BLaER1 treated with 17β-estradiol and CSF1 and Interleukin-3, amounts not matched to agents 10 nM and 100 nM (cell line): Measurements from ENCODE around the gene CABP2.
A peak's percentile ranks its signal among the peaks of the same experiment; 100 is the strongest.

ENCODE experiments used
- H3K27ac ChIP-seq, 11 experiments: shearing (Covaris generic); formaldehyde crosslinking; 2 replicates each; pipeline ENCODE4 v1.8.1; 2022
- H3K27me3 ChIP-seq, 11 experiments: shearing (Covaris generic); formaldehyde crosslinking; 2 replicates each; pipeline ENCODE4 v1.8.1; 2022
- H3K36me3 ChIP-seq, 11 experiments: shearing (Covaris generic); formaldehyde crosslinking; 2 replicates each; pipeline ENCODE4 v1.8.1; 2022
- H3K4me1 ChIP-seq, 10 experiments: shearing (Covaris generic); formaldehyde crosslinking; 2 replicates each; pipeline ENCODE4 v1.8.1; 2022
- H3K4me2 ChIP-seq, 11 experiments: shearing (Covaris generic); formaldehyde crosslinking; 2 replicates each; pipeline ENCODE4 v1.8.1; 2022
- H3K4me3 ChIP-seq, 10 experiments: shearing (Covaris generic); formaldehyde crosslinking; 2 replicates each; pipeline ENCODE4 v1.8.1; 2022
- H3K9ac ChIP-seq, 11 experiments: shearing (Covaris generic); formaldehyde crosslinking; 2 replicates each; pipeline ENCODE4 v1.8.1; 2022
- H3K9me3 ChIP-seq, 11 experiments: shearing (Covaris generic); formaldehyde crosslinking; replicated peaks in 1 of 11; 2 replicates each; pipeline ENCODE4 v1.8.1; 2022
- H4K20me1 ChIP-seq, 11 experiments: shearing (Covaris generic); formaldehyde crosslinking; 2 replicates each; pipeline ENCODE4 v1.8.1; 2022
- Cebpa-rat ChIP-seq, 11 experiments: shearing (Covaris generic); IDR thresholded peaks; 2 replicates each; pipeline ENCODE4 v1.8.1; 2022

Gene CABP2

GRCh38 chr11:67501854-67502253, 21.4 kb downstream of the CABP2 start:
- peaks cover 25 to 85% (median 40%) of the 10 kb centered on the region in 11 experiments; a peak in 21 of 22 replicates for H4K20me1 ChIP-seq
- peaks cover 27 to 66% (median 52%) of the 10 kb centered on the region in 11 experiments for H3K36me3 ChIP-seq
- H3K9me3 ChIP-seq: peaks cover 0 to 7% (median 0%) of the 10 kb centered on the region in 11 experiments; a peak in 1 of 22 replicates
- H3K4me2 ChIP-seq: peak overlapping the region in 6 of 11 experiments; percentile 56 to 100 (median 97); a peak in 12 of 22 replicates
- H3K4me3 ChIP-seq: peak overlapping the region in 1 of 10 experiments; percentile 52; a peak in 1 of 20 replicates
- TF ChIP-seq Cebpa-rat (IDR thresholded peaks at IDR 0.05): no peak
- peak overlapping the region in 1 of 11 experiments; percentile 53; a peak in 1 of 22 replicates for H3K27ac ChIP-seq
- H3K27me3 ChIP-seq: peaks cover 0 to 13% (median 9%) of the 10 kb centered on the region in 11 experiments; a peak in 9 of 22 replicates
- H3K9ac ChIP-seq: peak overlapping the region in 3 of 11 experiments; percentile 33 to 37 (median 37); a peak in 4 of 22 replicates
- H3K4me1 ChIP-seq: peaks cover 53 to 65% (median 58%) of the 10 kb centered on the region in 10 experiments

GRCh38 chr11:67500831-67501715, 22.2 kb downstream of the CABP2 start:
- peaks cover 30 to 73% (median 60%) of the 10 kb centered on the region in 11 experiments for H3K36me3 ChIP-seq
- H3K27me3 ChIP-seq: peaks cover 0 to 13% (median 9%) of the 10 kb centered on the region in 11 experiments; a peak in 9 of 22 replicates
- peaks cover 25 to 87% (median 36%) of the 10 kb centered on the region in 11 experiments; a peak in 21 of 22 replicates for H4K20me1 ChIP-seq
- H3K4me1 ChIP-seq: peaks cover 45 to 60% (median 50%) of the 10 kb centered on the region in 10 experiments
- H3K4me2 ChIP-seq: peak overlapping the region; percentile 28 to 100 (median 66); a peak in 18 of 22 replicates
- H3K9ac ChIP-seq: peak overlapping the region in 4 of 11 experiments; percentile 18 to 37 (median 35); a peak in 5 of 22 replicates
- peak overlapping the region in 3 of 11 experiments; percentile 23 to 53 (median 53); a peak in 4 of 22 replicates for H3K27ac ChIP-seq
- H3K4me3 ChIP-seq: peak overlapping the region in 2 of 10 experiments; percentile 9 to 52; a peak in 3 of 20 replicates
- TF ChIP-seq Cebpa-rat (IDR thresholded peaks at IDR 0.05): peak; percentile 62 to 97 (median 82); a peak in 19 of 22 replicates
- peaks cover 0 to 7% (median 0%) of the 10 kb centered on the region in 11 experiments; a peak in 1 of 22 replicates for H3K9me3 ChIP-seq

DNA sequence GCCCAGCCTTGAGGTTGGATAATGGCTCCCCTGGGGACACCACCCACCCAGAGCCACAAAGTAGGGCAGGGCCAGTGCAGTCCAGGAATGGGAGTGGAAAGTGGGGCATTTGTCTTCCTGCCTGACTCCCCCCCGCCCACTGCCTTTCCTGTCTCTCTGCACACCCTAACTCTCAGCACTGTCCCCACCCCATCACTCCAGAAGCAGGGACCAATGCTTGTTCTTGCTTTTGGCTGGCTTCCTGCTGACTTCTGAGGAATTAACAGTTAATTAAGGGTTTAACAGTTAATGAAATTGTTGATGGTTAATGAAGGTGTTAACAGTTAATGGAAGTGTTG, 22.8 kb downstream of the CABP2 start:
- no peak overlapping the region for H3K9ac ChIP-seq
- H3K36me3 ChIP-seq: peaks cover 36 to 80% (median 66%) of the 10 kb centered on the region in 11 experiments
- peaks cover 25 to 89% (median 32%) of the 10 kb centered on the region in 11 experiments; a peak in 21 of 22 replicates for H4K20me1 ChIP-seq
- H3K27ac ChIP-seq: peak overlapping the region in 2 of 11 experiments; percentile 26 to 53; a peak in 2 of 22 replicates
- H3K4me2 ChIP-seq: peak overlapping the region; percentile 28 to 100 (median 66); a peak in 19 of 22 replicates
- no peak overlapping the region for H3K4me3 ChIP-seq
- H3K27me3 ChIP-seq: peaks cover 0 to 13% (median 9%) of the 10 kb centered on the region in 11 experiments; a peak in 9 of 22 replicates
- peaks cover 0 to 7% (median 0%) of the 10 kb centered on the region in 11 experiments; a peak in 1 of 22 replicates for H3K9me3 ChIP-seq
- H3K4me1 ChIP-seq: peaks cover 39 to 55% (median 45%) of the 10 kb centered on the region in 10 experiments
- TF ChIP-seq Cebpa-rat (IDR thresholded peaks at IDR 0.05): no peak

- peaks cover 41 to 85% (median 71%) of the 10 kb centered on the region in 11 experiments for H3K36me3 ChIP-seq
- H3K9me3 ChIP-seq: peaks cover 0 to 7% (median 0%) of the 10 kb centered on the region in 11 experiments; a peak in 1 of 22 replicates
- peak overlapping the region; percentile 28 to 100 (median 66); a peak in 19 of 22 replicates for H3K4me2 ChIP-seq
- H3K27ac ChIP-seq: peak overlapping the region in 1 of 11 experiments; percentile 26; a peak in 2 of 22 replicates
- H3K9ac ChIP-seq: no peak overlapping the region
- H4K20me1 ChIP-seq: peaks cover 25 to 91% (median 32%) of the 10 kb centered on the region in 11 experiments; a peak in 21 of 22 replicates
- peaks cover 0 to 13% (median 9%) of the 10 kb centered on the region in 11 experiments; a peak in 9 of 22 replicates for H3K27me3 ChIP-seq
- H3K4me3 ChIP-seq: no peak overlapping the region
- no peak for TF ChIP-seq Cebpa-rat (IDR thresholded peaks at IDR 0.05)
- peaks cover 36 to 53% (median 42%) of the 10 kb centered on the region in 10 experiments for H3K4me1 ChIP-seq
Observed at GRCh38 chr11:67499808-67500483, 23.3 kb downstream of the CABP2 start.

- Histone ChIP-seq H3K4me1 (peaks cover 30 to 48% (median 36%) of the 10 kb centered on the region in 10 experiments), H3K27me3 (peaks cover 0 to 7% (median 4%) of the 10 kb centered on the region in 11 experiments; a peak in 9 of 22 replicates), H4K20me1 (peaks cover 16 to 88% (median 22%) of the 10 kb centered on the region in 11 experiments; a peak in 21 of 22 replicates), H3K36me3 (peaks cover 47 to 96% (median 79%) of the 10 kb centered on the region in 11 experiments), H3K9ac (no peak overlapping the region), H3K4me3 (no peak overlapping the region), H3K4me2 (no peak overlapping the region), H3K27ac (no peak overlapping the region), H3K9me3 (peaks cover 0 to 7% (median 0%) of the 10 kb centered on the region in 11 experiments; a peak in 1 of 22 replicates)
- TF ChIP-seq Cebpa-rat (IDR thresholded peaks at IDR 0.05): no peak
Observed at GRCh38 chr11:67498544-67498972, 24.7 kb downstream of the CABP2 start.

DNA sequence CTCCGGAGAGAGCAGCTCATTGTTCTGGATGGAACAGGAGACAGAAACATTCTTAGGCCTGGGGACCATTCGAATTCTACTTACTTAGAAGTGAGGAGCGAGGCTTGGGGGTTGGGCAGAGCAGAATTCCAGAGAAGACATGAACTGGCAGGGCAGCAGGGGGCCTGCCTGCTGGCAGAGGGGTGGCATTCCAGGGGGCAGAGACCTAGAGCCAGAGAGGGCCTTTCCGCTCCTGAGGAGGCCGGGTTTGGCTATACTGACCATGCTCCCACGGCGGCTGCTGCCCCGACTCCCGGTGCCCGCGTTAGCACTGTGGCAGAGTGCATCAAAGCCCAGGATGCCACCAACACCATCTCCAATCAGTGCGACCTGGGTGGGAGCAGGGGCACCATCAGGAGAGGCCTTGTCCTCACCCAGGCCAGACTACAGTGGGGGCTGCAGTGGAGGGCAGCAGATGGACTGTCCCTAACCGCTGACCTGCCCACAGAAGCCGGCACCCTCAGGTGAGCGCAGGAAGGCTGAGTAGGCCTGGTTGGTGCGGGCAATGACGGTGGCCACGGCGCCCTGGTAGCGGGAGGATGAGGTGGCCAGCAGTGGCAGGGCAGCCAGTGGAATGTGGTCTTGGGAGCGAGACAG, 25.5 kb downstream of the CABP2 start:
- no peaks in the 10 kb centered on the region for H3K27me3 ChIP-seq
- no peak overlapping the region for H3K27ac ChIP-seq
- H4K20me1 ChIP-seq: peaks cover 8 to 86% (median 18%) of the 10 kb centered on the region in 11 experiments; a peak in 19 of 22 replicates
- H3K4me3 ChIP-seq: no peak overlapping the region
- peak overlapping the region in 3 of 11 experiments; percentile 13 to 32 (median 20); a peak in 1 of 22 replicates for H3K9ac ChIP-seq
- peaks cover 0 to 7% (median 0%) of the 10 kb centered on the region in 11 experiments; a peak in 1 of 22 replicates for H3K9me3 ChIP-seq
- peaks cover 22 to 40% (median 28%) of the 10 kb centered on the region in 10 experiments for H3K4me1 ChIP-seq
- H3K36me3 ChIP-seq: peaks cover 53 to 96% (median 86%) of the 10 kb centered on the region in 11 experiments
- no peak for TF ChIP-seq Cebpa-rat (IDR thresholded peaks at IDR 0.05)
- H3K4me2 ChIP-seq: no peak overlapping the region

DNA sequence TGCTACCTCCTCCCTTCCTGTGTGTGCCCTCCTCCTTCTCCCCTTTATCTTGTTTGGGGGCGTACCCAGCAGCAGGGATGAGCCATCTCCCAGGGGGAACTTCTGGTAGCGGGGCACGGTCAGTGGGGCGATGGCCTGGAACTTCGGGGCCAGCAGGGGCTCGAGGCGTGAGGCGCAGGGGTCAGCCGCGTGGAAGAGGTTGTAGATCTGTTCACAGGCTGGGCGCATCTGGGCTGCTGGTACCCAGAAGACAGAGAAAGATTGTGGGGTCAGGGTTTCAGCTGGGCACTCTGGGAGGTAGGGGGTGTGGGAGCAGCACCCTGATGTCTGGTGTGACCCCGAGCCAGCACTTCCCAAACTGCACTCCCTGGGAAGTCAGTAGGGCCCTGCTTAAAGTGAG, 27.1 kb downstream of the CABP2 start:
- H3K9me3 ChIP-seq: peaks cover 0 to 7% (median 0%) of the 10 kb centered on the region in 11 experiments; a peak in 1 of 22 replicates
- peaks cover 54 to 96% (median 88%) of the 10 kb centered on the region in 11 experiments for H3K36me3 ChIP-seq

More for the DNA sequence above, 27.1 kb downstream of the CABP2 start:
- peaks cover 0 to 86% (median 20%) of the 10 kb centered on the region in 11 experiments; a peak in 17 of 22 replicates for H4K20me1 ChIP-seq
- no peak overlapping the region for H3K27ac ChIP-seq
- peaks cover 11 to 23% (median 12%) of the 10 kb centered on the region in 10 experiments; a peak in 19 of 20 replicates for H3K4me1 ChIP-seq
- no peak overlapping the region for H3K4me2 ChIP-seq
- no peaks in the 10 kb centered on the region for H3K27me3 ChIP-seq
- no peak for TF ChIP-seq Cebpa-rat (IDR thresholded peaks at IDR 0.05)
- H3K9ac ChIP-seq: peak overlapping the region in 1 of 11 experiments; percentile 23; a peak in 1 of 22 replicates
- H3K4me3 ChIP-seq: no peak overlapping the region
